Dedifferentiated amniotic fluid mesenchymal stem cell (primary cell): ENCODE results near the gene TTC24.
A peak's percentile ranks its signal among the peaks of the same experiment; 100 is the strongest.

Experiments used
- DNase-seq: peaks from one replicate; pipeline ENCODE4 v3.0.0-alpha.2; 2016; ENCODE audit errors: extremely low spot score

Gene TTC24

DNA sequence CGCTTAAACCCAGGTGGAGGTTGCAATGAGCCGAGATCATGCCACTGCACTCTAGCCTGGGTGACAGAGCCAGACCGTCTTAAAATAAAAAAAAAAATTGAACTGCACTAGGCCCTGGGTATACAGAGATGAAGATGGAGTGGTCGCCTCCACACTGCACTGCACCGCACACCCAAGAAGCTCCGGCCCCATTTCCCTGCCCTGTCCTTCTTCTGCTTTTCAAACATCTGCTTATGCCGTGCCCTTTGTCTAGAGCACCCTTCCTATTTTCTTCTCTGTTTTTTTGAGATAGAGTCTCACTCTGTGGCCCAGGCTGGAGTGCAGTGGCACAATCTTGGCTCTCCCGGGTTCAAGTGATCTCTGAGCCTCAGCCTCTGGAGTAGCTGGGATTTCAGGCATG, 24.6 kb upstream of the TTC24 start:
- no peak for DNase-seq

DNA sequence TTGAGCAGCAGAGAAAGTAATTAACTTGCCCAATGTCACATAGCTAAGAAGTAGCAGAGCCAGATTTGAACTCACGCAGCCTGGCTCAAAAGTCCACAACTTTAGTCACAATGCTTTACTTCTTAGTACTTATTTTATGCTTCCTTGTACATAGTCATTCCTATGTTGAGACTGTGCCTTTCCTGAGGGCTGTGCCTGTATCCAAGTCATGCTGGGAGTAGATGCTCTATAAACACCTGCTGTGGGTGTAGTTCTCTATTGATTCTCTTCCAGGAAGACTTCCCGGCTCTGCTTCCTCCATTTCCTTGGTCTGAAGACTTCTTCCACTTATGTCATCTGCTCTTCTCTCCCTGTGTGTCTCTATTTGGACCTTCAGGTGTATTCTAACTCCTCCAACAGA, 23.8 kb upstream of the TTC24 start:
- no peak for DNase-seq

- no peak for DNase-seq
These were observed 23.2 kb upstream of the TTC24 start for GRCh38 chr1:156556354-156556753.

GRCh38 chr1:156559086-156559796, 20.3 kb upstream of the TTC24 start:
- DNase-seq, result no peak

- DNase-seq, result no peak
These were observed 19.6 kb upstream of the TTC24 start for GRCh38 chr1:156559797-156560385.

DNA sequence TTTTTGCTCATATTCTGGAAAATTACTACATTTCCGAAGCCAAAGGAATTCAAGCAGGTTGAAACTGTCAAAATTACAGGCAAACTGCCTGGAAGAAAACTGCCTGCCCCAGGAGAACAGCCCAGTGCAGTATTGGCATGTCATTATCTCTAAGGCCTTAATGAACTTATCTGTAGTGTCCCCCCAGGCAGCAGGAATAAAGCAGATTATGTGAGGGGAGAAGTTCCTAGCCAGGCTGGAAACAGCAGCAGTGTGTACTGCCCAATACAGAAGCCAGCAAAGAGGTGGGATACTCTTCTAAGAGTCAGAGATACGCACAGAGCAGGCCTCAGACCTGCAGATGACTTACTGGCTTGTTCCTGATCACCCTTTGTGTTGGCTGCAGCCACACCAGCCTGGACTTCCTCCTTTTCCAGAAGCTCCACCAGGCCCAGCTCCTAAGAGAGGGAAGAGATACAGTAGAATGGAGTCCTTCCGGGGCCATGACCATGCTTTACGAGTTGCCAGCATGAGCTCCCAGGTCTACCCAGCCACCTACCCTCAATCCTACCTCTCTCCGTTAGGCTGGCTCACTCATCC, 18.8 kb upstream of the TTC24 start:
- DNase-seq, result no peak

GRCh38 chr1:156565519-156565918, 14.0 kb upstream of the TTC24 start:
- no peak for DNase-seq

DNA sequence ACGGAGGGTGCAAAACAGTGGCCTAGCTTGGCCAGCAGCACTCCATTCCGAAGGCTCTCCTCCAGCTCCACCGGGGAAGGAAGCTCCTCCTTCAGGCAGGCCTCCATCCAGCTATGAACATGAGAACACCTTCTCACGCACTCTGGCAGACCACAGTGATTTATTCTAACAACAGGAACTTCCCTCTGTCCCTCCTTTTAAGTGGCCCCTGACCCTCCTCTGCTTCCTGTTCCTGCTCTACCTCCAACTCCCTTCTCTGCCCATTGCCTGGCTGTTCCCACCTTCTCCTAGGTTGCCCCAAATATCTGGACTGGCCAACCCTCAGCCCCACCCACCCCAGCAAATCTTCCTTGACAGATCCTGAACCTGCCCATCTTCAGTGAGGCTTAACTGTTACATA, 13.1 kb upstream of the TTC24 start:
- DNase-seq, result no peak

DNA sequence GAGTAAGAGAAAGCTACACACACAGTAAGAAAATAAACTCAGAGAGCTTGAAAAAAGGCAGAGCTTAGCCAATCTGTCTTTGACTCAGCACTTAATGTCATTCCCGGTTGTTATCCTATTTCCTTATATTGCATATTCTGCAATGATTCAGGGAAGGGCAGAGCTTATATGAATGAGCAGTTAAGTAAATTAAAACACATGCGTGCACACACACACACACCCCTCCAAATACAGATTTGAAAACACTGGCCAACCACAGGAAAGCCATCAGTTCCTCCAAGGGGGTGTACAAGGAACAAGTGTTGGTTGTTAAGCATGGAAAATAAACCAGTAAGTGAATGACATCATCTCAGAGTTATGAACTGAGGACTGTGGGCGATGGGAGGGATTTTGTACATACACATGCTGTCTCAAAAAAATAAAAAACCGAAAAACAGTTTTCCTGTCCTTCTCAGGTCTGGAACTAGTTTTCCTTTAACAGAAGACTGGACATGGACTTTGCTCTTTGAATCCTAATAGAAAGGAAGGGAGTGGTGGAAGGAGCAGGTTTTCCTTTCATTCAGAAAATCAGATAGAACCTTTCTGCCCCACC, 8.2 kb upstream of the TTC24 start:
- peak; percentile 94 for DNase-seq

DNA sequence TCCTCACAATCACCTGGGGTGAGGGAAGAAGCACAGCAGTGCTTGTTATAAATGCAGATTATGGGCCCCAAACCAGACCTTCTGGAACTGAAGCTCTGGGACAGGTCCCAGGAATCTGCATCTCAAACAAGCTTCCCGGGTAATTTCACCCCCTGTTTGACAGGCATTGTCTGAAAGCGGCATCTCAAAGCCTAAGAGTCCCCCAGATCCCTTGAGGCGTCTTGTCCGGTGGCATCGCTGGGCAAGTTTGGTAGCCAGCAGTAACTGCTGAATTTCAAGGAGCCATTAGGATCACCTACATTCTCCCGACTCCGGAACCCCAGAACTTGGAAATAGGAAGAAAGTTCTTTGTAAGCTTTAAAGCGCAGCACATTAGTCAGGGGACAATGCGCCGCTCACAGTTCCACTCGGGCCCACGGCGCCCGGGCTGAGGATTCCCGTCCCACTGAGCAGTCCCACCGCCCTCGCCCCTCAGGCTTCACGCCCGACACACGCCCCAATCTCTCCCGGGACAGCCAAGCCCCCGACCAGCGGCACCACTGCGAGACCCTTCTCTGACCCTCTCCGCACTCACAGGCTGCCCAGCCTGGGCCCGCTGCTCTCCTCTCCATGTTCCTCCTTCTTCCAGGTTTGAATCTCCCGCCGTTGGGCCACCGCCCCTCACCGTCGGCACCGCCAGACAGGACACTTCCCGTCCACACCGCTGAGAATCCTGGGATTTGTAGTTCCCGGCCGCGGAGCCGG, 7.4 kb upstream of the TTC24 start, which contains the start of gene IQGAP3:
TSS of gene IQGAP3 (minus strand) at position 647 of the 744 bp plus-strand sequence. CDS start at position 611, 36 bp downstream.
- DNase-seq, result peak; percentile 68

GRCh38 chr1:156572663-156573018, 6.9 kb upstream of the TTC24 start:
- DNase-seq, result no peak

- no peak for DNase-seq
These were observed 5.4 kb upstream of the TTC24 start for GRCh38 chr1:156574039-156574633.

- DNase-seq, result no peak
These were observed 2.0 kb upstream of the TTC24 start for GRCh38 chr1:156577550-156577949.

GRCh38 chr1:156578055-156578454, 1.5 kb upstream of the TTC24 start:
- DNase-seq, result no peak

GRCh38 chr1:156581661-156582387, 2.3 kb downstream of the TTC24 start:
- DNase-seq, result no peak

DNA sequence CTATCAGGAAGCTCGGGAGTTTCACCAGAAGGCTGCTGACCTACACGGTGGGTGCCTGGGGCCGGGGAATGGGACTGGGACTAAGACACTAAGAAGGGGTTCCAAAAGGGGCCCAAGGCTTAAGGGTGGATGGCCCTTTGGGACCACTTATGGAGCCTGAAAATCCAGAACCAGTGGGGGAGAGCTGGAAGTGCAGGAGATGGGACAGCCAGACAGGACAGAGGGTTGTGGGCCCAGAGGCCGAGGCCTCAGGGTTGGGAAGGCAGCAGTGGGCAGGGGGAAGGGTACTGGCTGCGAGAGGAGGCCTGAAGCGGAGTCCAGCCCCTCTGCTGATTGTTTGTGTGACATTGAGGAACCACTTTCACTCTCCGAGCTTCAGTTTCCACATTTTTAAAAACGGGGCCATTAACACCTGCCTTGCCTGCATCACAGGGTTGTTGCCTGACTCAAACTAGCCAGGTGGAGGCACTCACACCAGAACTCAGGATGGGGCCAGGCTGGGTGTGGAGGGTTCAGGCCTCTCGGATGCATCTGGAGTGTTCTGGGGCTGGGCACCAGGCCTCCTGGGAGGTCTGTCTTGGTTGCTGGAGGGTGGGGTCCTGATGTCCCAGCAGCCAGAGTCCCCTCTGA, 3.0 kb downstream of the TTC24 start:
- no peak for DNase-seq

DNA sequence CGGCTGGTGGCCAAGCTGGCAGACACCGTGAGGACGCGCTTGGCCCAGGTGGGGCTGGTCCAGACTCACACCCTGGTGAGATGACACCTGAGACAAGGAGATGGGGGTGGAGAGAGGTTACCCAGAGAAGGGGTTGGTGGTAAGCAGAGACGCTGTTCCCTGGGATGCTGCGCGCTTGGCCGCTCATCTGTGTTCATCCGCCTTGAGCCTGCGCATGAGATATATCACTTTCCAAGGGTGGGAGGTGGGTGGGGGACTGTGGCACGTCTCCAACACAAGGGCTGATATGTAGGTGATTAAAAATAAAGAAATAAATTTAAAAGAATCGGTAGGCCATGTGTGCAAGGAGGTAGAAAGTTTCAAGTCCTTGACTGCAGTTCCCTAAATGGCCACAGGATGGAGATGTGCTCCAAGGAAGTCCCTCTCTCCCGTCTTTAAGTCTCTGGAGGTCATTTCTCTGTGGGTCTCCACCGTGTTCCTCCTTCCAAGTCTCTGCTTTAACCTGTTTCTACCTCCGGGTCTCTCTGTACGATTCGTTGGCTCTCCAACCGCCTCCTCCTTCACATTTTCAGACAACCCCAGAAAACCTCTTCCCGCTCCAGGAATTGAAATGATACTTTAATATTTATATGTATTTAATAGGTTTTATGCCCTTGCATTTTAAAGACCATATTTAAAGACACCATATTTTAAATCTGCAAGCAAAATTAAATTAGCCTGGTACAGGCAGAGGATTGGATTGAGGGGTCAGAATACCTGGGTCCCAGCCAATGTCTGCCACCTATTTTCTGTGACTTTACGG, 4.5 kb downstream of the TTC24 start:
- DNase-seq, result peak; percentile 82

GRCh38 chr1:156584813-156585212, 5.3 kb downstream of the TTC24 start:
- no peak for DNase-seq

GRCh38 chr1:156586323-156586722, 6.8 kb downstream of the TTC24 start:
- DNase-seq, result no peak
